Smooth muscle cell (in vitro differentiated cells): Measurements from ENCODE around the gene WDR82. TPM values are rescaled to one million over a fixed set of nuclear protein-coding genes. Genes with fewer than 3 reads are reported as not detected.

Experiments used
- DNase-seq: peaks from one replicate; lab custom pipeline; 2025; ENCODE audit not compliant: unreplicated experiment; lab: John Stamatoyannopoulos, UW
- H2AFZ ChIP-seq: fragments of 200-600 bp; sonication (generic); 2 replicates; pipeline ENCODE4 v1.6.0; 2016; ENCODE audit warnings: antibody characterized with exemption, low read depth, mild to moderate bottlenecking
- H3F3A ChIP-seq: fragments of 200-600 bp; sonication (generic); 2 replicates; pipeline ENCODE4 v1.6.0; 2017; ENCODE audit warnings: antibody characterized with exemption, low read depth
- H3K27ac ChIP-seq: fragments of 200-600 bp; sonication (generic); 2 replicates; pipeline ENCODE4 v1.5.1; 2016; ENCODE audit warnings: low read depth, mild to moderate bottlenecking
- H3K27me3 ChIP-seq: fragments of 200-600 bp; sonication (generic); 2 replicates; pipeline ENCODE4 v1.6.1; 2016; ENCODE audit warnings: low read depth, mild to moderate bottlenecking
- H3K36me3 ChIP-seq: fragments of 200-600 bp; sonication (generic); 2 replicates; pipeline ENCODE4 v1.5.1; 2016; ENCODE audit warnings: low read depth
- H3K4me1 ChIP-seq: fragments of 200-600 bp; sonication (generic); 2 replicates; pipeline ENCODE4 v1.5.1; 2016; ENCODE audit warnings: low read depth
- H3K4me2 ChIP-seq: fragments of 200-600 bp; sonication (generic); 2 replicates; pipeline ENCODE4 v1.6.0; 2016; ENCODE audit warnings: mild to moderate bottlenecking
- H3K4me3 ChIP-seq: fragments of 200-600 bp; sonication (generic); 2 replicates; pipeline ENCODE4 v1.5.1; 2016; ENCODE audit warnings: mild to moderate bottlenecking
- H3K79me2 ChIP-seq: fragments of 200-600 bp; sonication (generic); 2 replicates; pipeline ENCODE4 v1.6.0; 2016; ENCODE audit warnings: low read depth, mild to moderate bottlenecking
- H3K9ac ChIP-seq: fragments of 200-600 bp; sonication (generic); 2 replicates; pipeline ENCODE4 v1.6.0; 2016; ENCODE audit warnings: low read depth
- H3K9me3 ChIP-seq: fragments of 200-600 bp; sonication (generic); replicated peaks from 2 replicates; pipeline ENCODE4 v1.5.1; 2016; ENCODE audit warnings: low read depth
- H4K20me1 ChIP-seq: fragments of 200-600 bp; sonication (generic); 2 replicates; pipeline ENCODE4 v1.6.0; 2016; ENCODE audit warnings: low read depth
- WGBS: methylation state at CpG from one replicate; pipeline ENCODE4 v1.1.7; 2016; ENCODE audit warnings: low lambda C conversion rate; 5-methylcytosine and 5-hydroxymethylcytosine counted together
- polyA plus RNA-seq: library from polyadenylated mRNA; unstranded; fragments of >200 nt; fragmentation: Nextera tagmentation; extraction: Ambion mirVana; gene quantifications from 2 replicates; pipeline ENCODE4 v1.2.1, GENCODE V29; 2016
- total RNA-seq: library from RNA; depleted of rRNA; stranded (reverse); fragments of >200 nt; gene quantifications from 2 replicates; pipeline ENCODE4 v1.2.3, GENCODE V29; 2014
- TF ChIP-seq, protein P1 (sequence below): fragments of 200-600 bp; sonication (generic); IDR thresholded peaks from 2 replicates; pipeline ENCODE4 v1.5.1; 2017; ENCODE audit warnings: borderline replicate concordance, mild to moderate bottlenecking, antibody characterized with exemption; ENCODE audit not compliant: insufficient read depth, poor library complexity, severe bottlenecking

Gene WDR82
- total and polyA plus RNA-seq, 2 experiments from 2014 or later, result 26.1 to 48.3 TPM

DNA sequence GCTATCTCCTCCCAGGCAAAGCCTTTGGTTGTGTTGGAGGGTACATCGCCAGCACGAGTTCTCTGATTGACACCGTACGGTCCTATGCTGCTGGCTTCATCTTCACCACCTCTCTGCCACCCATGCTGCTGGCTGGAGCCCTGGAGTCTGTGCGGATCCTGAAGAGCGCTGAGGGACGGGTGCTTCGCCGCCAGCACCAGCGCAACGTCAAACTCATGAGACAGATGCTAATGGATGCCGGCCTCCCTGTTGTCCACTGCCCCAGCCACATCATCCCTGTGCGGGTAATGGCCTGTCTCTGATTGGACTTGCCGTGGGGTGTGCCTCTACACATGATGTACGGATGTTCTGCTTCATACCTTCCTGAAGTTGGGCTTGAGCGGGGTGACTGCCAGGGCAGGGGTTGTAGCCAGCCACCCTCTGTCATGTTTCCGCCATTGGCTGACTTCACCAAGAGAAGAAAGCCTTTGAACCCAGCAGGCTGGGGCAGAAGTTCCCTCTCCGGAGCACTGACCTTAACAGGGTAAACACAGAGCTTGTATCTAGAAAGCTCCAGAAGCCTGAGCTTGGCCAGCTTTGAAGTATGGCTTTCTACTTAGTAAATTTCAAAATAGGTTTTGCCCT, 67.1 kb downstream of the WDR82 start:
- no peak overlapping the region for H3K4me3 ChIP-seq
- peaks cover 13% of the 10 kb centered on the region for H3K36me3 ChIP-seq
- no peaks in the 10 kb centered on the region for H3K4me1 ChIP-seq
- DNase-seq, result no peak
- no peaks in the 10 kb centered on the region for H3K9me3 ChIP-seq
- peaks cover 9% of the 10 kb centered on the region for H4K20me1 ChIP-seq
- TF ChIP-seq, protein P1, sequence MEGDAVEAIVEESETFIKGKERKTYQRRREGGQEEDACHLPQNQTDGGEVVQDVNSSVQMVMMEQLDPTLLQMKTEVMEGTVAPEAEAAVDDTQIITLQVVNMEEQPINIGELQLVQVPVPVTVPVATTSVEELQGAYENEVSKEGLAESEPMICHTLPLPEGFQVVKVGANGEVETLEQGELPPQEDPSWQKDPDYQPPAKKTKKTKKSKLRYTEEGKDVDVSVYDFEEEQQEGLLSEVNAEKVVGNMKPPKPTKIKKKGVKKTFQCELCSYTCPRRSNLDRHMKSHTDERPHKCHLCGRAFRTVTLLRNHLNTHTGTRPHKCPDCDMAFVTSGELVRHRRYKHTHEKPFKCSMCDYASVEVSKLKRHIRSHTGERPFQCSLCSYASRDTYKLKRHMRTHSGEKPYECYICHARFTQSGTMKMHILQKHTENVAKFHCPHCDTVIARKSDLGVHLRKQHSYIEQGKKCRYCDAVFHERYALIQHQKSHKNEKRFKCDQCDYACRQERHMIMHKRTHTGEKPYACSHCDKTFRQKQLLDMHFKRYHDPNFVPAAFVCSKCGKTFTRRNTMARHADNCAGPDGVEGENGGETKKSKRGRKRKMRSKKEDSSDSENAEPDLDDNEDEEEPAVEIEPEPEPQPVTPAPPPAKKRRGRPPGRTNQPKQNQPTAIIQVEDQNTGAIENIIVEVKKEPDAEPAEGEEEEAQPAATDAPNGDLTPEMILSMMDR, result no peak
- no peak overlapping the region for H3K4me2 ChIP-seq
- no peak overlapping the region for H3K27ac ChIP-seq
- H3K79me2 ChIP-seq, result no peaks in the 10 kb centered on the region
- no peak overlapping the region for H3K9ac ChIP-seq
- H3K27me3 ChIP-seq, result no peaks in the 10 kb centered on the region
- 94% methylated on average over 18 of the region's 18 CpGs for WGBS
- H2AFZ ChIP-seq, result no peak overlapping the region
- H3F3A ChIP-seq, result no peaks in the 10 kb centered on the region

DNA sequence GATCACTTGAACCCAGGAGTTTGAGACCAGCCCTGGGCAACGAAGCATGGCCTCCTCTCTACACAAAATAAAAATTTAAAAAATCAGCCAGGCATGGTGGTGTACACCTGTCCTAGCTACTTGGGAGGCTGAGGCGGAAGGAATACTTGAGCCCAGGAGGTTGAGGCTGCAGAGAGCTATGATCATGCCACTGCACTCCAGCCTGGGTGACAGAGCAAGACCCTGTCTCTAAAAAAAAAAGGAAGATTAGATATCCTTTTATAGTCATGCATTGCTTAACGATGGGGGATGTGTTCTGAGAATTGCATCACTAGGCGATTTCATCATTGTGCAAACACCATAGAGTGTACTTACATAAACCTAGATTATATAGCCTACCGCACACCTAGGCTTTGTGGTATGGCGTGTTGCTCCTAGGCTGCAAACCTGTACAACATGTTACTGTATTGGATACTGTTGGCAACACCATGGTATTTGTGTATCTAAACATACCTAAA, 67.9 kb downstream of the WDR82 start:
- Histone ChIP-seq H3K36me3 (peaks cover 13% of the 10 kb centered on the region), H3K27ac (no peak overlapping the region), H2AFZ (no peak overlapping the region), H3K79me2 (no peaks in the 10 kb centered on the region), H4K20me1 (peaks cover 9% of the 10 kb centered on the region), H3K4me2 (no peak overlapping the region), H3K4me3 (no peak overlapping the region), H3K9ac (no peak overlapping the region), H3K27me3 (no peaks in the 10 kb centered on the region), H3F3A (no peaks in the 10 kb centered on the region), H3K4me1 (no peaks in the 10 kb centered on the region), H3K9me3 (no peaks in the 10 kb centered on the region)
- DNase-seq, result no peak
- 81% methylated on average over 6 of the region's 6 CpGs for WGBS
- TF ChIP-seq, protein P1, result no peak

DNA sequence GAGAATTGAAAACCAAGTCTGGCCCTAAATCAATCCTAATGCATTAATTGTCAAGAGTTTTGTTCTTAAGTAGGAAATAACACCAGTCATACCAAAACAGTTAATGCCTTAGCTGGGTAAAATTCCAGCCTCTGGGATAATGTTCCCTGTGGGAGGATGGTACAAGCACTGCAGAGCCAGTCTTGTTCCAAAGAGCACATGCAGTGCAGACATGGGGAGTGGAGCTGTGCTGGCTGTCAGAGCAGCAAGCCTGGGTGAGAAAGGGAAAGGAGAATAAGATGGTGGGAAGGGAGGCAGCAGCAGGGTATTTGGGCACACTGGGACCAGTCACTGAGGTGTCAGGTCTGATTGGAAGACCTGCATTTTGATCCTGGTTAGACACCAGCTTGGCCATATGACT, 68.4 kb downstream of the WDR82 start:
- no peaks in the 10 kb centered on the region for H3K4me1 ChIP-seq
- peaks cover 4% of the 10 kb centered on the region for H3F3A ChIP-seq
- DNase-seq, result no peak
- no peak overlapping the region for H2AFZ ChIP-seq
- H3K4me2 ChIP-seq, result no peak overlapping the region
- no peak overlapping the region for H3K27ac ChIP-seq
- H3K27me3 ChIP-seq, result no peaks in the 10 kb centered on the region
- TF ChIP-seq, protein P1, result no peak
- no peaks in the 10 kb centered on the region for H3K79me2 ChIP-seq
- no peak overlapping the region for H3K4me3 ChIP-seq
- H3K9ac ChIP-seq, result no peak overlapping the region
- peaks cover 17% of the 10 kb centered on the region for H3K36me3 ChIP-seq
- H4K20me1 ChIP-seq, result peaks cover 9% of the 10 kb centered on the region
- no peaks in the 10 kb centered on the region for H3K9me3 ChIP-seq

DNA sequence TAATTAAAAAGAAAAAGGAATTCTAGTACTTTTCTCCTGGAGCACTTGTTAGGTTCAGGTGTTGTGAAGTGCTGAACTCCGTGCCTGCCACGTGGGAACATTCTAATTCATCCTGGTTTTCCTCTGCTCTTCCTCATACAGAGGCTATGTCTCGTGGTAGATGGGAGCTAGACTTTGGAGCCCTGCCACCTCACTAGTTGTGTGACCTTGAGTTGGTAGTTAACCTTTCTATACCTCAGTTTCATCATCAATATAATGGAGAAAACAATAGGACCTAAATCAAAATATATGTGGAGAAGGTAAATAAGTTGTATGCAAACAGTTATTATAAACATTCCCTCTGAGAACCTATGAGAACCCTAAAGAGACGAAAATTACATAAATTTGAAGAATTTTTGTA, 69.9 kb downstream of the WDR82 start:
- TF ChIP-seq, protein P1, result no peak
- H3K4me1 ChIP-seq, result no peaks in the 10 kb centered on the region
- H3K27ac ChIP-seq, result no peak overlapping the region
- H3K79me2 ChIP-seq, result no peaks in the 10 kb centered on the region
- no peak overlapping the region for H2AFZ ChIP-seq
- no peaks in the 10 kb centered on the region for H3K27me3 ChIP-seq
- peaks cover 4% of the 10 kb centered on the region for H3F3A ChIP-seq
- H3K36me3 ChIP-seq, result peaks cover 31% of the 10 kb centered on the region
- no peak overlapping the region for H3K4me3 ChIP-seq
- H4K20me1 ChIP-seq, result peaks cover 9% of the 10 kb centered on the region
- 95% methylated on average over 4 of the region's 4 CpGs for WGBS
- H3K9me3 ChIP-seq, result no peaks in the 10 kb centered on the region
- H3K4me2 ChIP-seq, result no peak overlapping the region
- DNase-seq, result no peak
- H3K9ac ChIP-seq, result no peak overlapping the region
